ENCODE data around the gene ABCC8.

ABCC8 gene

GRCh38 chr11:17351172-17351509 is 125.5 kb downstream of the ABCC8 start:
- Histone ChIP-seq H3K27me3 (ENCODE audit: control insufficient read depth, insufficient read depth, low read length) (peaks cover 62% of the 10 kb centered on the region), H3K27ac (ENCODE audit: low read depth, low read length) (no peak overlapping the region), H3K36me3 (ENCODE audit: control insufficient read depth, insufficient read depth, low read length) (no peaks in the 10 kb centered on the region), H3K4me1 (ENCODE audit: control insufficient read depth, insufficient read depth, low read length) (peaks cover 18% of the 10 kb centered on the region), H3K9ac (ENCODE audit: low read depth, low read length) (no peak overlapping the region), H3K9me3 (ENCODE audit: control insufficient read depth, insufficient read depth, low read length) (no peaks in the 10 kb centered on the region), H3K4me3 (ENCODE audit: low read depth, low read length) (peak overlapping the region; percentile 58)

GRCh38 chr11:17350455-17351171 is 126.0 kb downstream of the ABCC8 start:
- Histone ChIP-seq H3K9ac (ENCODE audit: low read depth, low read length) (no peak overlapping the region), H3K36me3 (ENCODE audit: control insufficient read depth, insufficient read depth, low read length) (no peaks in the 10 kb centered on the region), H3K27ac (ENCODE audit: low read depth, low read length) (no peak overlapping the region), H3K4me1 (ENCODE audit: control insufficient read depth, insufficient read depth, low read length) (peaks cover 18% of the 10 kb centered on the region), H3K9me3 (ENCODE audit: control insufficient read depth, insufficient read depth, low read length) (no peaks in the 10 kb centered on the region), H3K27me3 (ENCODE audit: control insufficient read depth, insufficient read depth, low read length) (peaks cover 62% of the 10 kb centered on the region), H3K4me3 (ENCODE audit: low read depth, low read length) (no peak overlapping the region)

DNA sequence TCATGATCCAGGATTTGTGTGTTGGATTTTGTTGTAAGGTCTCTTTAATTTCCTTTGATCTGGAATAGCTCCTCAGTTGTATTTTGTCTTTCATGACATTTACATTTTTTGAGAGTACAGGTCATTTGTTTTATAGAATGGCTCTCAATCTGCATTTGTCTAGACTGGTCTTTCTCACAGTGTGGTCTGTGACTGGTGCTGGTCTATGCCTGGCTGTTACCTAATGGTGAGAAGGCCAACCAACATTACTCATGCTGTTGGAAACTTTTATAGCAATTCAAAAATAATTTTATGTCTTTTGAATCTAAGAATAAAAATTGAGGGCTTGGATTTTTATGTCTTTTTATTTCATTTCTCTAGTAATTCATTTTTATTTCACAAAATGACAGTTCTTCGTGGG is 129.0 kb downstream of the ABCC8 start:
- Histone ChIP-seq H3K27me3 (ENCODE audit: control insufficient read depth, insufficient read depth, low read length) (peaks cover 39% of the 10 kb centered on the region), H3K9ac (ENCODE audit: low read depth, low read length) (no peak overlapping the region)

DNA sequence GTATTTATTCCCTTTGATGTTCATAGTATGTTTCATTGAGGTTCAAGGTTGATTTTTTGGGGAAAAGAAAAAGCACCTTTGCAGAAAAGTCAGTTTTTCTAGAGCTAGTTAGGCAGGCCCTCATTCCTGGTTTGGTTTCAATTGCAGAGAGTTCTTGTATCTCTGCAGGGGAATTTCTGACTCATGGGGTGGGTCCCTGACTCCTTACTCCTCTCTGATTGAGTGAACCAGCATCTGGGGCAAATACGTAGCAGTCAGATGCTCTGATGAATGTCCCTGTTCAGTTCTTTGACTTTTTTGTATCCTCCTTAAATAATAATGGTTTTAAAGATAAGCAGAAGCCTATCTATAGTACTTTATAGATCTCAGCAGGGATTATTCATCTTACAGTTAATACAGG is 132.7 kb downstream of the ABCC8 start:
- Histone ChIP-seq H3K36me3 (ENCODE audit: control insufficient read depth, insufficient read depth, low read length) (no peaks in the 10 kb centered on the region), H3K4me3 (ENCODE audit: low read depth, low read length) (no peak overlapping the region), H3K4me1 (ENCODE audit: control insufficient read depth, insufficient read depth, low read length) (peaks cover 8% of the 10 kb centered on the region; the same call in 1 of the 2 replicates), H3K27ac (ENCODE audit: low read depth, low read length) (no peak overlapping the region), H3K9ac (ENCODE audit: low read depth, low read length) (no peak overlapping the region), H3K27me3 (ENCODE audit: control insufficient read depth, insufficient read depth, low read length) (peaks cover 1% of the 10 kb centered on the region), H3K9me3 (ENCODE audit: control insufficient read depth, insufficient read depth, low read length) (no peaks in the 10 kb centered on the region)

More for the DNA sequence above, 129.0 kb downstream of the ABCC8 start:
- Histone ChIP-seq H3K4me3 (ENCODE audit: low read depth, low read length) (no peak overlapping the region), H3K36me3 (ENCODE audit: control insufficient read depth, insufficient read depth, low read length) (no peaks in the 10 kb centered on the region), H3K9me3 (ENCODE audit: control insufficient read depth, insufficient read depth, low read length) (no peaks in the 10 kb centered on the region), H3K4me1 (ENCODE audit: control insufficient read depth, insufficient read depth, low read length) (peaks cover 16% of the 10 kb centered on the region), H3K27ac (ENCODE audit: low read depth, low read length) (no peak overlapping the region)

- no peaks in the 10 kb centered on the region for H3K9me3 ChIP-seq (ENCODE audit: control insufficient read depth, insufficient read depth, low read length)
- H3K27me3 ChIP-seq (ENCODE audit: control insufficient read depth, insufficient read depth, low read length) = no peaks in the 10 kb centered on the region
- no peak overlapping the region for H3K4me3 ChIP-seq (ENCODE audit: low read depth, low read length)
- no peaks in the 10 kb centered on the region for H3K36me3 ChIP-seq (ENCODE audit: control insufficient read depth, insufficient read depth, low read length)
- no peak overlapping the region for H3K27ac ChIP-seq (ENCODE audit: low read depth, low read length)
- peaks cover 8% of the 10 kb centered on the region; the same call in 1 of the 2 replicates for H3K4me1 ChIP-seq (ENCODE audit: control insufficient read depth, insufficient read depth, low read length)
- no peak overlapping the region for H3K9ac ChIP-seq (ENCODE audit: low read depth, low read length)
These were observed 133.4 kb downstream of the ABCC8 start for GRCh38 chr11:17343257-17343656.

All from HUES48 (cell line).